Astrocyte (in vitro differentiated cells and primary cell): ENCODE data around the gene LIME1. TPM values are rescaled to one million over a fixed set of nuclear protein-coding genes. Genes with fewer than 3 reads are reported as not detected.
A peak's percentile ranks its signal among the peaks of the same experiment; 100 is the strongest.

Source experiments
- DNase-seq: peaks from one replicate; pipeline ENCODE4 v3.0.0-alpha.2; 2010; ENCODE audit warnings: low read depth
- FAIRE-seq: peaks from 2 replicates; lab custom pipeline; 2011; peaks lifted over from hg19 to GRCh38; lab: Jason Lieb, UNC
- H2AFZ ChIP-seq: 2 replicates; pipeline ENCODE4 v1.6.0; 2012; ENCODE audit warnings: low read depth, low read length, inconsistent platforms
- H3K27ac ChIP-seq: 2 replicates; pipeline ENCODE4 v1.5.1; 2011; ENCODE audit warnings: low read depth, low read length, inconsistent platforms
- H3K27me3 ChIP-seq: 2 replicates; pipeline ENCODE4 v1.6.0; 2011; ENCODE audit warnings: low read length, inconsistent platforms; ENCODE audit not compliant: insufficient read depth
- H3K36me3 ChIP-seq: 2 replicates; pipeline ENCODE4 v1.5.1; 2011; ENCODE audit warnings: low read length, inconsistent platforms; ENCODE audit not compliant: insufficient read depth
- H3K4me1 ChIP-seq: 2 replicates; pipeline ENCODE4 v1.5.1; 2011; ENCODE audit warnings: low read length, inconsistent platforms; ENCODE audit not compliant: insufficient read depth
- H3K4me2 ChIP-seq: 2 replicates; pipeline ENCODE4 v1.6.0; 2012; ENCODE audit warnings: low read length, inconsistent platforms
- H3K4me3 ChIP-seq: 2 replicates; pipeline ENCODE4 v1.5.1; 2011; ENCODE audit warnings: low read depth, mild to moderate bottlenecking, low read length, inconsistent platforms; ENCODE audit not compliant: insufficient read depth
- H3K79me2 ChIP-seq: 2 replicates; pipeline ENCODE4 v1.6.0; 2012; ENCODE audit warnings: mild to moderate bottlenecking, low read length, inconsistent platforms; ENCODE audit not compliant: insufficient read depth
- H3K9ac ChIP-seq: 2 replicates; pipeline ENCODE4 v1.6.0; 2012; ENCODE audit warnings: mild to moderate bottlenecking, low read length, inconsistent platforms
- H3K9me3 ChIP-seq: 2 replicates; pipeline ENCODE4 v1.5.1; 2012; ENCODE audit warnings: low read depth, mild to moderate bottlenecking, low read length, inconsistent platforms; ENCODE audit not compliant: insufficient read depth
- H4K20me1 ChIP-seq: 2 replicates; pipeline ENCODE4 v1.6.0; 2012; ENCODE audit warnings: low read length, inconsistent platforms; ENCODE audit not compliant: insufficient read depth
- H3K27ac Mint-ChIP-seq: one replicate; pipeline ENCODE4 v1.8.0; 2021; ENCODE audit warnings: mild to moderate bottlenecking, mixed read lengths; ENCODE audit not compliant: unreplicated experiment
- H3K27me3 Mint-ChIP-seq: one replicate; pipeline ENCODE4 v1.8.0; 2021; ENCODE audit warnings: low read depth, mixed read lengths; ENCODE audit not compliant: unreplicated experiment
- H3K36me3 Mint-ChIP-seq: one replicate; pipeline ENCODE4 v1.8.0; 2021; ENCODE audit warnings: low read depth, mixed read lengths; ENCODE audit not compliant: unreplicated experiment
- H3K4me1 Mint-ChIP-seq: one replicate; pipeline ENCODE4 v1.8.0; 2021; ENCODE audit warnings: low read depth, mixed read lengths; ENCODE audit not compliant: unreplicated experiment
- H3K4me3 Mint-ChIP-seq: one replicate; pipeline ENCODE4 v1.8.0; 2021; ENCODE audit warnings: mild to moderate bottlenecking, moderate library complexity, mixed read lengths; ENCODE audit not compliant: unreplicated experiment
- H3K9me3 Mint-ChIP-seq: one replicate; pipeline ENCODE4 v1.8.0; 2021; ENCODE audit warnings: mild to moderate bottlenecking, mixed read lengths; ENCODE audit not compliant: unreplicated experiment
- EZH2 ChIP-seq: IDR thresholded peaks from 2 replicates; pipeline ENCODE4 v1.6.1; 2012; ENCODE audit warnings: mild to moderate bottlenecking, low read length, inconsistent platforms; ENCODE audit not compliant: insufficient read depth
- total RNA-seq: library from RNA; stranded (reverse); gene quantifications from 2 replicates; pipeline ENCODE4 v1.2.1, GENCODE V29; 2021
- TF ChIP-seq, protein P1 (sequence below): IDR thresholded peaks from 2 replicates; pipeline ENCODE4 v1.5.1; 2011; ENCODE audit warnings: low read depth, mild to moderate bottlenecking, inconsistent platforms, low read length, moderate library complexity; ENCODE audit not compliant: insufficient read depth

The LIME1 gene
- total RNA-seq, 1 donor from 2014 or later, result 7.6 TPM

DNA sequence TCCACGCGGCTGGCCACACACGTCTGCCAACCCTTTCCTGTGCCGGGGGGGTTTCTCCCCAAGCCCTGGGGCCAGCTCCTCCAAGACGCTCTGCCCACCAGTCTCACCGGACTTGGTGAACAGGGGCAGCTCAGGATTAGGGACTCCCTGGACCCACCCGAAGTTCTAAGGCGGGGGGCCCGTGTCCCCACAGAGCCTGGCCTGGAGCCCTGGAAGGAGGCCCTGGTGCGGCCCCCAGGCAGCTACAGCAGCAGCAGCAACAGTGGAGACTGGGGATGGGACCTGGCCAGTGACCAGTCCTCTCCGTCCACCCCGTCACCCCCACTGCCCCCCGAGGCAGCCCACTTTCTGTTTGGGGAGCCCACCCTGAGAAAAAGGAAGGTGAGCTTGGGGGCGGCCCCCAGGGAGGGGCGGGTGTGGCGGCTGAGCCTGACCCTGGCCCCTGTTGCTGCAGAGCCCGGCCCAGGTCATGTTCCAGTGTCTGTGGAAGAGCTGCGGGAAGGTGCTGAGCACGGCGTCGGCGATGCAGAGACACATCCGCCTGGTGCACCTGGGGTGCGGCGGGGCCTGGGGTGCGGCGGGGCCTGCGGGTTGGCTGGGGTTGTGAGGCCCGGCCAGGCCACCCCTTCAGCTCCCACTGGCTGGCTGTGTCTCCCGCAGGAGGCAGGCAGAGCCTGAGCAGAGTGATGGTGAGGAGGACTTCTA lies 5.4 kb downstream of the LIME1 start:
- Histone ChIP-seq H3K4me1 (peaks cover 15% of the 10 kb centered on the region), H3K79me2 (peaks cover 8% of the 10 kb centered on the region), H4K20me1 (peaks cover 27% of the 10 kb centered on the region), H2AFZ (no peak overlapping the region), H3K27me3 (no peaks in the 10 kb centered on the region), H3K4me3 (no peak overlapping the region), H3K36me3 (no peaks in the 10 kb centered on the region), H3K9ac (peak overlapping the region; percentile 83), H3K4me2 (peak overlapping the region; percentile 98), H3K9me3 (no peaks in the 10 kb centered on the region), H3K27ac (no peak overlapping the region)
- Mint-ChIP-seq H3K36me3 (peaks cover 4% of the 10 kb centered on the region), H3K27me3 (no peaks in the 10 kb centered on the region), H3K27ac (no peak overlapping the region), H3K4me1 (no peaks in the 10 kb centered on the region), H3K9me3 (no peaks in the 10 kb centered on the region), H3K4me3 (peak overlapping the region; percentile 73)
- FAIRE-seq (no peak), DNase-seq (no peak)
- TF ChIP-seq, protein P1, sequence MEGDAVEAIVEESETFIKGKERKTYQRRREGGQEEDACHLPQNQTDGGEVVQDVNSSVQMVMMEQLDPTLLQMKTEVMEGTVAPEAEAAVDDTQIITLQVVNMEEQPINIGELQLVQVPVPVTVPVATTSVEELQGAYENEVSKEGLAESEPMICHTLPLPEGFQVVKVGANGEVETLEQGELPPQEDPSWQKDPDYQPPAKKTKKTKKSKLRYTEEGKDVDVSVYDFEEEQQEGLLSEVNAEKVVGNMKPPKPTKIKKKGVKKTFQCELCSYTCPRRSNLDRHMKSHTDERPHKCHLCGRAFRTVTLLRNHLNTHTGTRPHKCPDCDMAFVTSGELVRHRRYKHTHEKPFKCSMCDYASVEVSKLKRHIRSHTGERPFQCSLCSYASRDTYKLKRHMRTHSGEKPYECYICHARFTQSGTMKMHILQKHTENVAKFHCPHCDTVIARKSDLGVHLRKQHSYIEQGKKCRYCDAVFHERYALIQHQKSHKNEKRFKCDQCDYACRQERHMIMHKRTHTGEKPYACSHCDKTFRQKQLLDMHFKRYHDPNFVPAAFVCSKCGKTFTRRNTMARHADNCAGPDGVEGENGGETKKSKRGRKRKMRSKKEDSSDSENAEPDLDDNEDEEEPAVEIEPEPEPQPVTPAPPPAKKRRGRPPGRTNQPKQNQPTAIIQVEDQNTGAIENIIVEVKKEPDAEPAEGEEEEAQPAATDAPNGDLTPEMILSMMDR, result no peak
- TF ChIP-seq EZH2, result no peak

DNA sequence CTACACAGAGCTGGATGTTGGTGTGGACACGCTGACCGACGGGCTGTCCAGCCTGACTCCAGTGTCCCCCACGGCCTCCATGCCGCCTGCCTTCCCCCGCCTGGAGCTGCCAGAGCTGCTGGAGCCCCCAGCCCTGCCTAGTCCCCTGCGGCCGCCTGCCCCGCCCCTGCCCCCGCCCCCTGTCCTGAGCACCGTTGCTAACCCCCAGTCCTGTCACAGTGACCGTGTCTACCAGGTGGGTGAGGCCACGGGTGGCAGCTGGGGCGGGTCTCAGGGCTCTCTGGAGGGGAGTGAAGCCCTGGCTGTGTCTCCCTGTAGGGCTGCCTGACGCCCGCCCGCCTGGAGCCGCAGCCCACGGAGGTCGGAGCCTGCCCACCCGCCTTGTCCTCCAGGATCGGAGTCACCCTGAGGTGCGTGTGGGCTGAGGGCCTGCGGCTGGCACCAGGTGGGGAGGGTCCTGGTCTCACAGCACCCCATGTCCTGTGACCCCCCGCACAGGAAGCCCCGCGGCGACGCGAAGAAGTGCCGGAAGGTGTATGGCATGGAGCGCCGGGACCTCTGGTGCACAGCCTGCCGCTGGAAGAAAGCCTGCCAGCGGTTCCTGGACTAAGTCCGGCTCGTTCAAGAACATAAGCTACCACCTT lies 6.0 kb downstream of the LIME1 start:
- H3K4me1 ChIP-seq, result peaks cover 15% of the 10 kb centered on the region
- H3K36me3 ChIP-seq, result no peaks in the 10 kb centered on the region
- TF ChIP-seq EZH2, result no peak
- TF ChIP-seq, protein P1, result no peak
- no peaks in the 10 kb centered on the region for H3K9me3 ChIP-seq
- Mint-ChIP-seq H3K4me3 (no peak overlapping the region), H3K27ac (no peak overlapping the region), H3K36me3 (peaks cover 4% of the 10 kb centered on the region), H3K4me1 (no peaks in the 10 kb centered on the region), H3K27me3 (no peaks in the 10 kb centered on the region), H3K9me3 (no peaks in the 10 kb centered on the region)
- H3K4me3 ChIP-seq, result no peak overlapping the region
- H3K9ac ChIP-seq, result no peak overlapping the region
- peaks cover 8% of the 10 kb centered on the region for H3K79me2 ChIP-seq
- no peak for DNase-seq
- peaks cover 21% of the 10 kb centered on the region for H4K20me1 ChIP-seq
- H3K27ac ChIP-seq, result no peak overlapping the region
- no peak overlapping the region for H3K4me2 ChIP-seq
- FAIRE-seq, result no peak
- no peak overlapping the region for H2AFZ ChIP-seq
- H3K27me3 ChIP-seq, result no peaks in the 10 kb centered on the region
